OCI-M2 (cell line): ENCODE results near the gene FAM162B.
"Not testable (repeated sequence)": the region's sequence is repeated elsewhere in the genome, so short reads cannot be mapped to it uniquely, and the experiment has no call there.

Experiments used
- DNase-seq: peaks from one replicate; lab custom pipeline; 2025; ENCODE audit not compliant: unreplicated experiment; lab: John Stamatoyannopoulos, UW

FAM162B gene

GRCh38 chr6:116764961-116765841 lies at the start of gene FAM162B:
FAM162B (minus strand) TSS chr6:116765719; CDS start chr6:116765576, 143 bp downstream.
- DNase-seq = no peak

DNA sequence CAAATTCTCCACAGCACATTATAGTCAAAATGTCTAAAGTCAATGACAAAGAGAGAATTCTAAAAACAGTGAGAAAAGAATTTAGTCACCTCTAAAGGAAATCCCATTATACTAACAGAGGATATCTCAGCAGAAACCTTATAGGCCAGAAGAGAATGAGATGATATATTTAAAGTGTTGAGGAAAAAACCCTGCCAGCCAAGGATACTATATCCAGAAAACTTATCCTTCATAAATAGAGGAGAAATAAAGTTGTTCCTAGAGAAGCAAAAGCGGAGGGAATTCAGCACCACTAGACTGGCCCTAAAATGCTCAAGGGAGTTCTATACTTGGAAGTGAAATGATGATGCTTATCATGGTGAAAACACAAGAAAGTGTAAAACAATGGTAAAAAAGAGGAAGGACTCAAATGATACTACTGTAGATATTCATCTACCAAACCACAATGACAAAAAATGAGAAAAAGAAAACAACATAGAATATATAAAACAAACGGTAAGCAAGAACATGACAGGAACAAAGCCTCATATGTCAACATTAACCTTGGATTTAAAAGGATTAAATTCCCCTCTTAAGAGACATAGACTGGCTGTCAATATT lies 46.6 kb upstream of the FAM162B start:
- no peak for DNase-seq

DNA sequence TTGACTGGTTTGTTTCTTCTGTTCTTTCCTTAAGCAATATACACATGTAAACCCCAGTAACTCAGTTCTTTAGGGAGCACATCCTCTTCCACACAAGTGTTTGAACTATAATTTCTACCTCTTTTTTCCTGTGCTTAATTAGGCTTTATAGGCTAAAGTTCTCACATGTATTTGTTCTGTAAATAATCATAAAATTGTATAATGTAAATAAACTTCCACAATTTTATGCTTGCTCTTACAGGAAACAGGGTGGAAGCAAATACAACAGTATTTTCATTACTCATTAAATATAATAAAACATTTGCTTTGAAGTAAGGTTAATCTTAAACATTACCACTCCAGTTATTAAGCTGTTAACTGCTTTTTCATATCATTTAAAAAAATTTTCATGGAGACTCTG lies 36.5 kb upstream of the FAM162B start:
- DNase-seq = no peak

- DNase-seq = no peak
Observed at GRCh38 chr6:116799945-116800344, 34.4 kb upstream of the FAM162B start.

GRCh38 chr6:116797585-116797984 lies 32.1 kb upstream of the FAM162B start:
- DNase-seq = no peak

GRCh38 chr6:116793224-116793623 lies 27.7 kb upstream of the FAM162B start:
- DNase-seq = no peak

GRCh38 chr6:116783852-116784251 lies 18.3 kb upstream of the FAM162B start:
- DNase-seq = no peak

GRCh38 chr6:116779573-116780164 lies 14.2 kb upstream of the FAM162B start:
- DNase-seq = peak; percentile 36

GRCh38 chr6:116773886-116774285 lies 8.4 kb upstream of the FAM162B start:
- DNase-seq = no peak

DNA sequence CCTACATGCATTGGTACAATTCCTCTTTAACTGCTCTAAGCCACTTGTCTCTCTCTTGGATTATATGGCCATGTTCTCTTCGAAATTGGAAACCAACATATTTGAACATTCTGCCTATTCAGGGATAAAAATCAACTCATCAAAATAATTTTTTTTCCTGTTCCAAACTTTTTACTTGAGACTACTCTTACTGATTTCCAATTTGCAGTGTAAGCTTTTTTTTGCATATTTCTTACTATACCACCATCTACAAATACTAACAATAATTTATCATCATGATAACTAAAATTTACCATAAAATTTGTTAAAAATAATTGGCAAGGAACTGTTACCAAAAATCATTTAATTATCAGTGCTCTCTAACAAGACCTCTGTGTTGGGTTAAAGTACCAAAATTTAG lies 6.9 kb upstream of the FAM162B start:
- no peak for DNase-seq

DNA sequence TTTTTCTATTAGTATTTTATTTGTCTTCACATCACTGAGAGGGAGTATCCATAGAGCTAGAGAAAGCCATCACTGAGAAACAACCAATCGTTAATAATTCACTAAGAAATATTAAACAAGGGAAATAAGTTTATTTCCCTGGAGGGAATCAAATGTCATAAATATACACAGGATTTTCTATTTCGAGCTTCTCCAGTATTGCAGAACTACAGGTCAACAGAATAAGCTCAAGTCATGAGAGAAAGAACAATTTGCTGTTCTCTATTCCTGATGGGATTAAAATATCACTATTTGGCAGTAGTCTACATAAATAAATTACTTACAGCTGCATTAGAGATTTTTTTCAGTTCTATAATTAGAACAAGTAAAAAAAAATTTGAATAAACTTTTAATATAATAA lies 2.2 kb upstream of the FAM162B start:
- no peak for DNase-seq

DNA sequence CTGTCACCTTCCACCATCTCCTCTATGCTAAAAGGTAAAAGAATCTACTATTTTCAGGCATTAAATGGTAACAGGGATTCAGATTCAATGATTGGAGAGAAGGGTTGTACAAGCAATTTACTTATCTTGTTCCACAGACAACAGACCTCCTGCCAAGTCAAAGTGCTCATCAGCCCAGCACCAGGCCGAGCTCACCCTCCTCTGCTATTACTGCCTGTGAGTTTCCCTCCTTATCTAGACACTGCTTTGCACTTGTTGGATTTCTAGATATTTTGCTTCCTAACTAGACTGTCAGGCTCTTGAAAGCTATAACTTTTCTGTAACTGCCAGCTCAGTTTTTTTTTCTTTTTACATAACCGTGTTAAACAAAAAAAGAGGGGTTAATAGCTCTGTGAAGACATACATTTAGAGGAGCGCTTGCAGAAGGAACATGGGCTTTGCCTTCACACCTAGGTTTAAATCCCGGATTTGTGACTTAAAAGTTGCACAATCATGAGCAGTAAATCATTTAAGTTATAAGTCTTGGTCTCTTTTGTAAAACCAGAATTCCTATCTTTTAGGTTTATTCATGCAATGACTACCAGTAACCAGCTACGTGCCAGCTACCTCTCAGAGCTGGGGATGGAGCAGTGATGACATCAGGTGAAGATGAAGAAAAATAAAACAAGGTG lies 1.1 kb upstream of the FAM162B start:
- DNase-seq = peak; percentile 43

DNA sequence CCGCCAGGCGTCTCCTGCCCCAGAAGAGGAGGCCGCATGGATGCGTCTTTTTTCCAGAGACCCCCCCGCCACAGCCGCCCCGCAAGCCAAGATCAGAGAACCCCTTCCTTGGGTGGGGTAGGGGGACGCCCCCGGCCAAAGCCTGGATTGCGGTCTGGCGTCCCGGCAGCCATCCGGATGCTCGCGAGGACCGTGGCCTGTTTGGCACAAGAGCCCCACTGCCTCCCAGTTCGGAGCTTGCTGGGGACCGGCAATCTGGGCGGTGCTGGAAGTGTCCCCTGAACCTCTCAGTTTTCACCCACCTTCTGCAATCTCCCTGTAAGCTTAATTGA lies 924 bp downstream of the FAM162B start:
- DNase-seq = no peak

GRCh38 chr6:116763906-116764628 lies 1.5 kb downstream of the FAM162B start:
- DNase-seq = no peak

- DNase-seq = no peak
Observed at GRCh38 chr6:116763048-116763447, 2.5 kb downstream of the FAM162B start.

DNA sequence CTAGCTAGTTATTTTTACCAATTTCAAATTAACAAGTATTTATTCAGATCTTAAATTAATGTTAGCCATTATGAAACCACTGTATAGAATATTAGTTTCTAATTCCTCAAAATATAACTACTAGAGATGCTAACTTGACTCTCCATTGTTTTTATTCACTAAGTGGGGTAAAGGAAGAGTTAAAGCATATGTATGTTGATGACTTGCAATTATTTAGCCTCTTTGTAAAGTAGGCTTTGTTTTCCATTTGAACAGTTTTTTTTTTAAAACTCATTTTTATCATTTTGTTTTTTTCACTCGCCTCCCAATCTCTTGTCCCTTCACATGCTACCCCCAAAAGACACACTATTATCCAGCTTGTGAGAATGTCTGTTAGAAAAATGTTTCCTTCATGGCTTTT lies 3.3 kb downstream of the FAM162B start:
- no peak for DNase-seq

GRCh38 chr6:116761779-116762178 lies 3.7 kb downstream of the FAM162B start:
- no peak for DNase-seq

DNA sequence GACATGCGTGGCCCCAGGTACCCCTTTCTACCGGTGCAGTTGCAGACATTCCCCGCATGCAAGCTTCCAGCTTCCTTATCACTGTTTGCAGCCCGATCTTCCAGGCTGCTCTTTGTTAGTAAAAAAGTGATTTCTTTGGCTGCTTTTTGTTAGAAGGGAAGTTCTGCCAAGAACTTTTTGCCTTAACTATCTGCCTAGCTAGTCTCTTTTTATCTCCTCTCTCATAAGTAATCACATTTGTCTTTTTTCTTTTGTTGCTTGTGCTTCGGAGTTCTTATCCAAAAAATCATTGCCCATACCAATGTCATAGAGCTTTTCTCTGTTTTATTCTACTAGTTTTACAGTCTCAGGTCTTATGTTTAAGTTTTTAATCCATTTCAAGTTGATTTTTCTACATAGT lies 20.3 kb downstream of the FAM162B start:
- no peak for DNase-seq

DNA sequence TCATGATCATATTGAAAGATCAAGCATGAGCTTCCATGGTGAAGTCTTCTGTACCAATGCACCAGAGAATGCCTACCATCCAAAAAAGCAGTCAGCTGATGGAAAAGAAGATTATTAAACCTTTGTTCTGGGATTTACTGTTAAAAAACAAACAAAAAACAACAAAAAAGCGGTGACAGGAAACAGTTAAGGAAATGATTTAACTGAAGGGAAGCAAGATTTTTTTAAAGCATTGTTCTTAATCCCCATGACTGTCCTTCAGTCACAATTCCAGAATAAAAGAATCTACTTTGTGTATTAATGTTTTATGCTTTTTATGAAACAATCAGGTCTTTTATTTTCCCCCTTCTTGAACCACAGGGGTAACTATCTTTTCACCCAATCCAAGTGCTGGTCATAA lies 23.9 kb downstream of the FAM162B start:
- no peak for DNase-seq

DNA sequence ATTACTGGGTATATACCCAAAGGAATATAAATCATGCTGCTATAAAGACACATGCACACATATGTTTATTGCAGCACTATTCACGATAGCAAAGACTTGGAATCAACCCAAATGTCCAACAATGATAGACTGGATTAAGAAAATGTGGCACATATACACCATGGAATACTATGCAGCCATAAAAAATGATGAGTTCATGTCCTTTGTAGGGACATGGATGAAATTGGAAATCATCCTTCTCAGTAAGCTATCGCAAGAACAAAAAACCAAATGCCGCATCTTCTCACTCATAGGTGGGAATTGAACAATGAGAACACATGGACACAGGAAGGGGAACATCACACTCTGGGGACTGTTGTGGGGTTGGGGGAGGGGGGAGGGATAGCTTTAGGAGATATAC lies 25.0 kb downstream of the FAM162B start:
- not testable (repeated sequence) for DNase-seq

- no peak for DNase-seq
Observed at GRCh38 chr6:116737004-116737403, 28.5 kb downstream of the FAM162B start.
